Activated CD4-positive, alpha-beta T cell treated with anti-CD3 and anti-CD28 coated beads for 48 hours (primary cell): ENCODE measurements around the gene KIAA0753.

Experiments
- DNase-seq: peaks from one replicate; pipeline ENCODE4 v3.0.0-alpha.2; 2020

Gene KIAA0753

GRCh38 chr17:6639586-6640535 is 650 bp downstream of the KIAA0753 start:
- peak; percentile 52 for DNase-seq

- DNase-seq, result no peak
Observed at GRCh38 chr17:6639014-6639585, 1.4 kb downstream of the KIAA0753 start.

GRCh38 chr17:6638046-6638908 is 2.2 kb downstream of the KIAA0753 start:
- DNase-seq, result no peak

- DNase-seq, result no peak
Observed at GRCh38 chr17:6637458-6637840, 3.1 kb downstream of the KIAA0753 start.

GRCh38 chr17:6636616-6637457 is 3.7 kb downstream of the KIAA0753 start:
- no peak for DNase-seq

GRCh38 chr17:6636105-6636504 is 4.4 kb downstream of the KIAA0753 start:
- DNase-seq, result no peak

GRCh38 chr17:6633263-6633662 is 7.2 kb downstream of the KIAA0753 start:
- no peak for DNase-seq

- no peak for DNase-seq
Observed at GRCh38 chr17:6632530-6632929, 8.0 kb downstream of the KIAA0753 start.

- no peak for DNase-seq
Observed at GRCh38 chr17:6630390-6630789, 10.1 kb downstream of the KIAA0753 start.

- no peak for DNase-seq
Observed at GRCh38 chr17:6627019-6627418, 13.5 kb downstream of the KIAA0753 start.

- DNase-seq, result no peak
Observed at GRCh38 chr17:6626616-6627015, 13.9 kb downstream of the KIAA0753 start.

GRCh38 chr17:6623941-6624340 is 16.6 kb downstream of the KIAA0753 start:
- DNase-seq, result no peak

- DNase-seq, result no peak
Observed at GRCh38 chr17:6611231-6611630, 29.3 kb downstream of the KIAA0753 start.

- DNase-seq, result no peak
Observed at GRCh38 chr17:6610011-6610410, 30.5 kb downstream of the KIAA0753 start.

- DNase-seq, result no peak
Observed at GRCh38 chr17:6608321-6608720, 32.2 kb downstream of the KIAA0753 start.

- no peak for DNase-seq
Observed at GRCh38 chr17:6605142-6605541, 35.4 kb downstream of the KIAA0753 start.

- no peak for DNase-seq
Observed at GRCh38 chr17:6603744-6604325, 36.7 kb downstream of the KIAA0753 start.

- no peak for DNase-seq
Observed at GRCh38 chr17:6602141-6602540, 38.4 kb downstream of the KIAA0753 start.

GRCh38 chr17:6599364-6599763 is 41.1 kb downstream of the KIAA0753 start:
- DNase-seq, result no peak

GRCh38 chr17:6597727-6598126 is 42.8 kb downstream of the KIAA0753 start:
- DNase-seq, result no peak

- no peak for DNase-seq
Observed at GRCh38 chr17:6596941-6597340, 43.6 kb downstream of the KIAA0753 start.

GRCh38 chr17:6596511-6596910 is 44.0 kb downstream of the KIAA0753 start:
- no peak for DNase-seq
